Tibial artery (tissue), 4 donors: ENCODE data around the gene FAM53B.

ENCODE experiments used
- DNase-seq, 2 donors: peaks; one replicate each; pipeline ENCODE4 v3.0.0-alpha.2; 2019
- H3K27ac ChIP-seq, 2 donors: fragments of 200-600 bp; sonication (generic) in 1 of 2; 1 replicate in 1 of 2; 2 replicates in 1 of 2; pipeline ENCODE4 v1.5.1; 2018 to 2019; ENCODE audit warnings: mild to moderate bottlenecking in 1 of 2
- H3K27me3 ChIP-seq, 2 donors: fragments of 200-600 bp; sonication (generic) in 1 of 2; one replicate each; pipeline versions ENCODE4 v1.5.1 to v1.6.0; 2016 to 2019
- H3K36me3 ChIP-seq, 3 donors: fragments of 200-600 bp; sonication (generic) in 2 of 3; one replicate each; pipeline ENCODE4 v1.5.1; 2016 to 2019; ENCODE audit warnings: mild to moderate bottlenecking in 2 of 3
- H3K4me1 ChIP-seq, 4 donors: fragments of 200-600 bp; sonication (generic) in 2 of 4; 1 replicate in 3 of 4; 2 replicates in 1 of 4; pipeline ENCODE4 v1.5.1; 2016 to 2019
- H3K4me3 ChIP-seq, 2 donors: fragments of 200-600 bp; sonication (generic) in 1 of 2; 1 replicate in 1 of 2; 2 replicates in 1 of 2; pipeline ENCODE4 v1.5.1; 2018 to 2019; ENCODE audit warnings: mild to moderate bottlenecking in 2 of 2
- H3K9me3 ChIP-seq, 3 donors: fragments of 200-600 bp; sonication (generic) in 1 of 3; one replicate each; pipeline ENCODE4 v1.5.1; 2016 to 2019
- intact Hi-C: fragments of 100-400 bp; cut with DNase I; formaldehyde crosslinking; loops from one replicate; pipeline ENCODE4 v1.15.0; 2023; ENCODE audit warnings: low total_unique reads
- TF ChIP-seq, protein P1 (sequence below), 2 experiments: fragments of 200-600 bp in 1 of 2; fragments of 450-650 bp in 1 of 2; IDR thresholded peaks; one replicate each; pipeline ENCODE4 v1.5.1; 2017 to 2019; ENCODE audit warnings: antibody characterized with exemption in 2 of 2, mild to moderate bottlenecking in 1 of 2, moderate library complexity in 1 of 2

Gene FAM53B

DNA sequence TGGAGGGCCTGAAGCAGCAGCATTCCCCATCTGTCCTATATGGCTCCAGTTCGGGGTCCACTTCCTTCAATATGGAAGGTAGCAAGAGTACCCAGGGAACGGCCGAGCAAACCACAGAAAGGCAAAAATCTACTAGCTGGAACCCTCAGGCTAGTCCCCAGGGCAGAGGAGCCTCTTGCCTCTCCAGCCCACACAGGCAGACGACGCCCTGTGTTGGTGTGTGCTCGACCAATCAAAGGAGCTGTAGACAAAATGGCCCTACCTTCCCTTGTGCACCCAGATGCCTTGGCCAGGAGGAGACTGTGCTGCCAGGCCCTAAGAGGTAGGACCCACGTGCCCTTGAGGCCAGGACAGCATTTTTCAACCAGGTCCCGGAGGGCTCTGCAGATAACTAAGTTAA lies 91.5 kb downstream of the FAM53B start:
- peaks cover 0 to 40% (median 22%) of the 10 kb centered on the region in 4 donors for H3K4me1 ChIP-seq
- no peaks in the 10 kb centered on the region for H3K36me3 ChIP-seq
- no peak for DNase-seq
- no peak overlapping the region for H3K27ac ChIP-seq
- TF ChIP-seq, protein P1, sequence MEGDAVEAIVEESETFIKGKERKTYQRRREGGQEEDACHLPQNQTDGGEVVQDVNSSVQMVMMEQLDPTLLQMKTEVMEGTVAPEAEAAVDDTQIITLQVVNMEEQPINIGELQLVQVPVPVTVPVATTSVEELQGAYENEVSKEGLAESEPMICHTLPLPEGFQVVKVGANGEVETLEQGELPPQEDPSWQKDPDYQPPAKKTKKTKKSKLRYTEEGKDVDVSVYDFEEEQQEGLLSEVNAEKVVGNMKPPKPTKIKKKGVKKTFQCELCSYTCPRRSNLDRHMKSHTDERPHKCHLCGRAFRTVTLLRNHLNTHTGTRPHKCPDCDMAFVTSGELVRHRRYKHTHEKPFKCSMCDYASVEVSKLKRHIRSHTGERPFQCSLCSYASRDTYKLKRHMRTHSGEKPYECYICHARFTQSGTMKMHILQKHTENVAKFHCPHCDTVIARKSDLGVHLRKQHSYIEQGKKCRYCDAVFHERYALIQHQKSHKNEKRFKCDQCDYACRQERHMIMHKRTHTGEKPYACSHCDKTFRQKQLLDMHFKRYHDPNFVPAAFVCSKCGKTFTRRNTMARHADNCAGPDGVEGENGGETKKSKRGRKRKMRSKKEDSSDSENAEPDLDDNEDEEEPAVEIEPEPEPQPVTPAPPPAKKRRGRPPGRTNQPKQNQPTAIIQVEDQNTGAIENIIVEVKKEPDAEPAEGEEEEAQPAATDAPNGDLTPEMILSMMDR (IDR thresholded peaks at IDR 0.05): no peak
- intact Hi-C loops: loop anchor here (10.0 kb wide), 1 partner anchor 92 kb away; the partner anchor contains the start of gene FAM53B
- no peaks in the 10 kb centered on the region for H3K27me3 ChIP-seq
- H3K4me3 ChIP-seq: no peak overlapping the region
- no peaks in the 10 kb centered on the region for H3K9me3 ChIP-seq

DNA sequence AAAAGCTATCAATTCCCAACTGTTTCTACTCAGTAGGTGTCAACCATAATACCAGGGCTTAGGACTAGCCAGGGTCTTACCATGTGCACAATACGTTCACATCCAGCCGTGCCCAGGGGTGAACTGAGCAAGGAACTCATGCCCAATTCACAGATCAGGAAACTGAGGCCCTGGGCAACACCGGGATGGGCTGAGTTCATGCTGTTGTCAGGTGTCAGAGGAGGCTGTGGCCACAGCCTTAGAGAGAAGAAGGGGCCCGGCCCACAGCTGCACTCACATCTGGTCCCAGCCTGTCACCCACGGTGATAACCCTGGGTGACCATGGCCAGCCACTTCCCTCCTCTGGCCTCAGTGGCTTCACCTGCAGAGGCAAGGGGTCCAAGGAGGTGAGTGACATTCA lies 92.0 kb downstream of the FAM53B start:
- intact Hi-C loops: loop anchor here (10.0 kb wide), 1 partner anchor 93 kb away; the partner anchor contains the start of gene FAM53B
- H3K4me1 ChIP-seq: peaks cover 0 to 38% (median 27%) of the 10 kb centered on the region in 4 donors
- DNase-seq: no peak
- no peaks in the 10 kb centered on the region for H3K9me3 ChIP-seq
- no peaks in the 10 kb centered on the region for H3K27me3 ChIP-seq
- TF ChIP-seq, protein P1 (IDR thresholded peaks at IDR 0.05): no peak
- no peak overlapping the region for H3K4me3 ChIP-seq
- H3K27ac ChIP-seq: no peak overlapping the region
- H3K36me3 ChIP-seq: no peaks in the 10 kb centered on the region

DNA sequence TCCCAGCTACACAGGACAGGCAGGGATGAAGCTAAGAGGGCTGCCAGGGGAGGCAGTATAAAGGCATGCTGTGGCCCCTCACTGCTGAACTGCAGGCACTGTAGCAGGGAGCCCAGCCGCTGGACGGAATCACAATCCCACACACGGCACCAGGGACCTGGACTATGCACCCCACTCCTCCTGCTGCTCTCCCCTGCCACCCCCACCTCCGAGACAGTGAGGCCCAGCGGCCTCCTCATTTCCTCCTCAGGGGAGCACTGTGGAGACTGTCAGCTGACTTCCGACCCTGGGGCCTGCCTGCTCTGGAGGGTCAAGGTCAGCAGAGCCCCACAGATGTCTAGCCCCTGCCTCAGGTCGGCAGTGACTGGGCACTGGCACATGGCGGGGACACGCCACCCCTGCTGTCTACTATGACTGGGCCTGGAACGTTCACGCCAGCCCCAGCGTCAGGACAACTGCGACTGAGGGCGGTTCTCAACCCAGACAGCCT lies 92.7 kb downstream of the FAM53B start:
- Histone ChIP-seq H3K27ac (no peak overlapping the region), H3K4me3 (no peak overlapping the region), H3K4me1 (peaks cover 0 to 41% (median 32%) of the 10 kb centered on the region in 4 donors), H3K27me3 (no peaks in the 10 kb centered on the region), H3K9me3 (no peaks in the 10 kb centered on the region), H3K36me3 (no peaks in the 10 kb centered on the region)
- TF ChIP-seq, protein P1 (IDR thresholded peaks at IDR 0.05): no peak
- intact Hi-C loops: loop anchor here (10.0 kb wide), 1 partner anchor 93 kb away; the partner anchor contains the start of gene FAM53B
- no peak for DNase-seq

DNA sequence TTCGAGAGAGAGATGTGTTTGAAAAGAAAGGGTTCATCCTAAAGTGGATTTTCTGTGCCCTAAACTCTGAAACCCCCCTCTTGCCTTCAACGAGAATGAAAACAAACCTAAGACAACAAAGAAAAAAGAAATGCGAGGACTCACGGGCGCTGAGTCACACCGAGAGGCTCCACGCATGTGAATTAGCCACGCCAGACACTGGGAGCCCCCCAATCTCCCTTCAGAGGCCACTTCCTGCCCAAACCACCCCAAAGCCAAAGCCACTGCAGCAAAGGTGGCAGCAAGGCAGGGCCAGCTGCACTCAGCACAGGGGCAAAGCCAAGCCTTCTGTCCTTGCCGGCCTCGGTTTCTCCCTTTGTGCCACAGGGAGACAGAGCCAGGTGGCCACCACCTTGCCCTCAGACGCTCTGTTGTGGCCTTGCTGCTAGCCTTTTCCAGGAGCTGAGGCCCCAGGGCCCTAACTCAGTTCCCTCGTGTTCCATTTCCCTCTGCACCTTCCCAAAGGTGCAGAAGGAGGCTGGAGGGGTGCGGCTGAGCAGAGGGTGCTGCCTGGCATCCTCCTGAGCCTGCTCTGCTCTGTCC lies 93.3 kb downstream of the FAM53B start:
- Histone ChIP-seq H3K4me3 (no peak overlapping the region), H3K9me3 (no peaks in the 10 kb centered on the region), H3K27ac (no peak overlapping the region), H3K36me3 (no peaks in the 10 kb centered on the region), H3K4me1 (peaks cover 0 to 43% (median 34%) of the 10 kb centered on the region in 4 donors), H3K27me3 (no peaks in the 10 kb centered on the region)
- TF ChIP-seq, protein P1 (IDR thresholded peaks at IDR 0.05): no peak
- no peak for DNase-seq
- intact Hi-C loops: loop anchor here (10.0 kb wide), 1 partner anchor 94 kb away; the partner anchor contains the start of gene FAM53B

DNA sequence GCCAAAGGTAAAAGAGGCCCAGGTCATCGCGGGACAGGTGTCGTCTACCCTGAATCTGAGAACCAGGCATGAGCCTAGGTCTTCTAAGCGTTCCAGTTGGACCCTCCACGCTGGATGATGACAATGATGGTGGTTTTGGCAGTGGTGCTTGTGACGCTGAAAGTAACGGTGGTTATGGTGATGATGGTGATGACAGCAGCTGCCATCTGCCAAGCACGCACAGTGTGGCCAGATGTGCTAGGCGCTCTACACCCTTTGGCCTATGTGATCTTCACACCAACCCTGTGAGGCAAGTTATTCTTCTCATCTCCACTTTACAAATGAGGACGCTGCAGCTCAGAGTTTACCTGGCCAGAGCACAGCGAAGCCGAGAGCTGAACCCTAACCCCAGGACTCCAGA lies 93.9 kb downstream of the FAM53B start:
- TF ChIP-seq, protein P1 (IDR thresholded peaks at IDR 0.05): no peak
- Histone ChIP-seq H3K27ac (no peak overlapping the region), H3K4me1 (peaks cover 0 to 47% (median 34%) of the 10 kb centered on the region in 4 donors), H3K36me3 (no peaks in the 10 kb centered on the region), H3K4me3 (no peak overlapping the region), H3K27me3 (no peaks in the 10 kb centered on the region), H3K9me3 (no peaks in the 10 kb centered on the region)
- DNase-seq: no peak
- intact Hi-C loops: loop anchor here (10.0 kb wide), 1 partner anchor 95 kb away; the partner anchor contains the start of gene FAM53B
